K562 (cell line): ENCODE results near the gene WDR20. TPM values are rescaled to one million over a fixed set of nuclear protein-coding genes. Genes with fewer than 3 reads are reported as not detected.

Source experiments
- ATAC-seq: fragments of 200-7000 bp; cut with Tn5 transposase; 3 replicates; pipeline ENCODE4 v1.9.1; 2020; ENCODE audit warnings: moderate library complexity
- BruUV-seq: library from RNA; stranded (reverse); fragments of 400-500 nt; replicated peaks from 2 replicates; lab custom pipeline; 2021; lab: Mats Ljungman, UMichigan
- CTCF ChIA-PET: fragments of 300-600 bp; formaldehyde crosslinking; extraction: SDS; loops from one replicate; lab custom pipeline; 2021; ENCODE audit warnings: low intra/inter-chr PET ratio; lab: Yijun Ruan, JAX
- POLR2A ChIA-PET: fragments of 300-600, 350-650 bp; sonication (Branson Sonifier 250); formaldehyde crosslinking; extraction: SDS; loops from one replicate; lab custom pipeline; 2021; ENCODE audit warnings: antibody characterized with exemption, inconsistent platforms; lab: Yijun Ruan, JAX
- DNase-seq, 4 experiments: peaks; one replicate each; pipeline versions ENCODE4 v3.0.0 to v3.0.0-alpha.2; 2011 to 2018; ENCODE audit warnings: low spot score in 3 of 4, mixed read lengths in 3 of 4; ENCODE audit errors: extremely low read depth in 1 of 4
- FAIRE-seq: peaks from 2 replicates; lab custom pipeline; 2011; peaks lifted over from hg19 to GRCh38; lab: Jason Lieb, UNC
- H2AFZ ChIP-seq: 2 replicates; pipeline ENCODE4 v1.6.0; 2011; ENCODE audit warnings: low read depth, low read length, control low read depth, inconsistent platforms
- H3K27ac ChIP-seq: fragments of 200-600 bp; 3 replicates; pipeline ENCODE4 v1.8.0; 2011; ENCODE audit warnings: low read depth, mild to moderate bottlenecking, control low read depth, inconsistent platforms, low read length, moderate library complexity, mixed read lengths; ENCODE audit errors: extremely low read depth
- H3K27me3 ChIP-seq, 2 experiments: fragments of 300-600 bp in 1 of 2; 2 replicates in 1 of 2; 3 replicates in 1 of 2; pipeline versions ENCODE4 v1.6.0 to v1.8.0; 2011; ENCODE audit warnings: inconsistent platforms in 2 of 2, low read length in 2 of 2, mild to moderate bottlenecking in 1 of 2, mixed read lengths in 1 of 2, moderate library complexity in 1 of 2; ENCODE audit not compliant: control insufficient read depth in 2 of 2, insufficient read depth in 2 of 2
- H3K36me3 ChIP-seq: fragments of 300-600 bp; 3 replicates; pipeline ENCODE4 v1.8.0; 2011; ENCODE audit warnings: mild to moderate bottlenecking, low read length, inconsistent platforms; ENCODE audit not compliant: control insufficient read depth, insufficient read depth
- H3K4me1 ChIP-seq, 2 experiments: fragments of 200-600 bp in 1 of 2; replicated peaks in 1 of 2; 2 replicates in 1 of 2; 3 replicates in 1 of 2; pipeline versions ENCODE4 v1.5.1 to v1.8.0; 2011; ENCODE audit warnings: inconsistent platforms in 2 of 2, low read length in 2 of 2, mild to moderate bottlenecking in 1 of 2, mixed read lengths in 1 of 2, moderate library complexity in 1 of 2; ENCODE audit not compliant: control insufficient read depth in 2 of 2, insufficient read depth in 2 of 2
- H3K4me2 ChIP-seq: 2 replicates; pipeline ENCODE4 v1.6.1; 2011; ENCODE audit warnings: low read length, control low read depth, inconsistent platforms, mixed read lengths; ENCODE audit not compliant: insufficient read depth
- H3K4me3 ChIP-seq: fragments of 200-600 bp; sonication (generic), shearing (Covaris generic); 2 replicates; pipeline ENCODE4 v1.5.1; 2016; ENCODE audit warnings: control low read depth, inconsistent platforms
- H3K79me2 ChIP-seq: fragments of 200-600 bp; 3 replicates; pipeline ENCODE4 v1.8.0; 2011; ENCODE audit warnings: low read length, inconsistent platforms; ENCODE audit not compliant: control insufficient read depth, insufficient read depth
- H3K9ac ChIP-seq, 2 experiments: 2 replicates each; pipeline versions ENCODE4 v1.6.0 to v1.6.1; 2011; ENCODE audit warnings: low read depth in 2 of 2, low read length in 2 of 2, control low read depth in 1 of 2, inconsistent platforms in 1 of 2, mild to moderate bottlenecking in 1 of 2, mixed read lengths in 1 of 2; ENCODE audit not compliant: insufficient read depth in 1 of 2
- H3K9me1 ChIP-seq: one replicate; pipeline ENCODE4 v1.6.0; 2011; ENCODE audit warnings: inconsistent platforms, mild to moderate bottlenecking, low read length, moderate library complexity; ENCODE audit not compliant: control insufficient read depth, insufficient read depth
- H3K9me3 ChIP-seq: replicated peaks from 2 replicates; pipeline ENCODE4 v1.5.1; 2011; ENCODE audit warnings: low read depth, low read length, inconsistent platforms; ENCODE audit not compliant: control insufficient read depth, insufficient read depth
- H4K20me1 ChIP-seq: replicated peaks from 2 replicates; pipeline ENCODE4 v1.6.1; 2011; ENCODE audit warnings: low read length, inconsistent platforms, mixed read lengths; ENCODE audit not compliant: control insufficient read depth, insufficient read depth
- ATF2 ChIP-seq: sonication (generic); formaldehyde crosslinking; IDR thresholded peaks from 2 replicates; pipeline ENCODE4 v1.8.1; 2022; ENCODE audit warnings: missing genetic modification reagents
- CHAMP1 ChIP-seq: fragments of 450-650 bp; IDR thresholded peaks from 2 replicates; pipeline ENCODE4 v1.6.1; 2016; ENCODE audit warnings: mild to moderate bottlenecking
- HOMEZ ChIP-seq: fragments of 250-450 bp; sonication (Bioruptor Pico); IDR thresholded peaks from 2 replicates; pipeline ENCODE4 v1.4.0; 2020; ENCODE audit warnings: mild to moderate bottlenecking, moderate library complexity
- JUND ChIP-seq, 2 experiments: IDR thresholded peaks; 2 replicates in 1 of 2; 3 replicates in 1 of 2; pipeline ENCODE4 v1.6.1; 2011; ENCODE audit warnings: borderline replicate concordance in 2 of 2, low read depth in 2 of 2, low read length in 2 of 2, improper control_type of control experiment in 1 of 2, missing biosample characterization in 1 of 2, missing genetic modification characterization in 1 of 2, missing genetic modification reagents in 1 of 2
- PKNOX1 ChIP-seq: fragments of 450-650 bp; IDR thresholded peaks from 2 replicates; pipeline ENCODE4 v1.6.1; 2016
- POLR2AphosphoS2 ChIP-seq: IDR thresholded peaks from 2 replicates; pipeline ENCODE4 v1.6.1; 2012; ENCODE audit warnings: low read length, improper control_type of control experiment
- POLR2B ChIP-seq: fragments of 450-650 bp; IDR thresholded peaks from 2 replicates; pipeline ENCODE4 v1.6.1; 2018; ENCODE audit warnings: low read depth; ENCODE audit not compliant: partially characterized antibody
- PRMT5 ChIP-seq: sonication (generic); formaldehyde crosslinking; IDR thresholded peaks from 2 replicates; pipeline ENCODE4 v1.5.0; 2020; ENCODE audit warnings: missing genetic modification reagents
- RBM17 ChIP-seq: fragments of 200-400 bp; formaldehyde crosslinking; IDR thresholded peaks from 2 replicates; pipeline ENCODE4 v1.6.1; 2017; ENCODE audit warnings: low read depth, mild to moderate bottlenecking, low read length, borderline replicate concordance
- SLC30A9 ChIP-seq: fragments of 250-450 bp; sonication (Bioruptor Pico); IDR thresholded peaks from 2 replicates; pipeline ENCODE4 v1.8.0; 2022; ENCODE audit warnings: mild to moderate bottlenecking, moderate library complexity
- SREBF1 ChIP-seq: fragments of 150-350 bp; IDR thresholded peaks from 2 replicates; pipeline ENCODE4 v1.6.1; 2014; ENCODE audit warnings: antibody characterized with exemption, low read depth, low read length, borderline replicate concordance
- USF1 ChIP-seq: sonication (generic); formaldehyde crosslinking; IDR thresholded peaks from 2 replicates; pipeline ENCODE4 v1.9.0; 2022; ENCODE audit warnings: mild to moderate bottlenecking, missing genetic modification reagents
- ZNF239 ChIP-seq: fragments of 250-450 bp; sonication (Bioruptor Pico); IDR thresholded peaks from 2 replicates; pipeline ENCODE4 v1.4.0; 2020; ENCODE audit warnings: mild to moderate bottlenecking
- WGBS: fragments of 100-300 bp; shearing (Covaris generic); methylation state at CpG from one replicate; pipeline ENCODE4 v1.1.6; 2016; ENCODE audit warnings: low coverage, mixed read lengths; ENCODE audit not compliant: insufficient coverage; ENCODE audit errors: missing lambda C conversion rate; 5-methylcytosine and 5-hydroxymethylcytosine counted together
- in situ Hi-C: fragments of 300-500 bp; cut with MboI; formaldehyde crosslinking; loops from 4 replicates; pipeline ENCODE4 v1.15.0; 2018; ENCODE audit warnings: inconsistent platforms, mixed read lengths
- intact Hi-C: fragments of 100-400 bp; cut with micrococcal nuclease; formaldehyde crosslinking; loops from 2 replicates; pipeline ENCODE4 v1.14.2; 2022
- polyA plus RNA-seq, 8 experiments: library from polyadenylated mRNA; depleted of rRNA in 4 of 8; stranded (reverse) in 5 of 8; unstranded in 3 of 8; fragments of >200 nt; fragmentation: Nextera tagmentation in 2 of 8; fragmentation: Illumina TruSeq in 1 of 8; extraction: Ambion mirVana in 2 of 8; extraction: Trizol in 1 of 8; gene quantifications; 2 replicates each; pipeline versions ENCODE4 v1.2.1 to v1.2.3, GENCODE V29; 2011 to 2014; ENCODE audit warnings: inconsistent platforms in 1 of 8, missing spikeins in 1 of 8
- total RNA-seq, 7 experiments: library from RNA; depleted of rRNA in 6 of 7; stranded (reverse); fragments of >200 nt in 6 of 7; fragmentation: Illumina TruSeq in 2 of 7; extraction: Trizol in 2 of 7; gene quantifications; 2 replicates each; pipeline versions ENCODE4 v1.2.1 to v1.2.3, GENCODE V29; 2011 to 2021; ENCODE audit warnings: low replicate concordance in 1 of 7

WDR20 gene
- total and polyA plus RNA-seq, 9 of the 15 experiments (the other 6 are each of a cell fraction or from before 2014, with no cell fraction given): 7.0 to 15.3 (median 11.8) TPM

- POLR2A ChIA-PET: interaction anchor here (1.4 kb wide), 1 partner anchor 8 kb away, joined by 3 read pairs; no protein-coding TSS in a partner anchor
- DNase-seq: no peak
- H3K4me3 ChIP-seq: no peak overlapping the region
- 73% methylated on average over 5 of the region's 5 CpGs for WGBS
- in situ Hi-C loops (no loop called here), intact Hi-C loops (no loop called here)
- CTCF ChIA-PET: no interaction called here
- no peaks in the 10 kb centered on the region for H3K36me3 ChIP-seq
- ATAC-seq: peak; percentile 25; the same call in 1 of the 3 replicates
- no peak overlapping the region for H3K27ac ChIP-seq
- no TSS peak for BruUV-seq
- no peak for TF ChIP-seq PRMT5 (CRISPR knock-in tag)
- no peak for TF ChIP-seq JUND (IDR thresholded peaks at IDR 0.05; ENCODE audit: borderline replicate concordance, low read depth, low read length)
- no peak for TF ChIP-seq JUND (tag; IDR thresholded peaks at IDR 0.05; ENCODE audit: borderline replicate concordance, low read depth, low read length)
- TF ChIP-seq POLR2B: no peak
- no peak for TF ChIP-seq USF1 (CRISPR knock-in tag)
- no peak for TF ChIP-seq PKNOX1
- no peak for TF ChIP-seq SLC30A9 (CRISPR knock-in tag)
- no peak for TF ChIP-seq HOMEZ
- no peak for TF ChIP-seq RBM17
- no peak for TF ChIP-seq POLR2AphosphoS2
- TF ChIP-seq ATF2: no peak
- no peak for TF ChIP-seq ZNF239 (CRISPR knock-in tag)
- no peak for TF ChIP-seq SREBF1
- no peak for TF ChIP-seq CHAMP1
- no peaks in the 10 kb centered on the region for H3K9me3 ChIP-seq
- H3K4me2 ChIP-seq: no peak overlapping the region
- H3K27me3 ChIP-seq: no peaks in the 10 kb centered on the region
- H3K79me2 ChIP-seq: no peaks in the 10 kb centered on the region
- no peaks in the 10 kb centered on the region for H3K9me1 ChIP-seq
- H2AFZ ChIP-seq: peak overlapping the region; percentile 91
- peaks cover 0 to 11% of the 10 kb centered on the region in 2 experiments; a peak in 3 of 5 replicates for H3K4me1 ChIP-seq
- no peaks in the 10 kb centered on the region for H4K20me1 ChIP-seq
- FAIRE-seq: peak; percentile 19
- H3K9ac ChIP-seq: peak overlapping the region in 1 of 2 experiments; percentile 66; a peak in 1 of 4 replicates
These were observed 14.2 kb upstream of the WDR20 start for GRCh38 chr14:102125546-102125945.
